ENCODE results near the gene GRB10. TPM values are rescaled to one million over a fixed set of nuclear protein-coding genes. Genes with fewer than 3 reads are reported as not detected.

The GRB10 gene
- total RNA-seq, 1 experiment from 2014 or later, result 68.2 TPM

GRCh38 chr7:50785346-50785745 is 2.6 kb upstream of the GRB10 start:
- DNase-seq (ENCODE audit: unreplicated experiment), result no peak
- intact Hi-C loops (cut with micrococcal nuclease), result no loop called here
- peaks cover 10% of the 10 kb centered on the region for H3K4me1 Mint-ChIP-seq (ENCODE audit: insufficient read depth, unreplicated experiment)
- CTCF ChIA-PET, result interaction anchor here (0.6 to 2.6 kb wide), 3 partner anchors 193 to 376 kb away, joined by 3 to 6 read pairs (median 4); no protein-coding TSS in a partner anchor
- no TSS peak for BruUV-seq (replicated peaks)
- H3K4me3 Mint-ChIP-seq (ENCODE audit: unreplicated experiment), result no peak overlapping the region
- POLR2A ChIA-PET, result interaction anchor here (0.7 to 0.9 kb wide), 2 partner anchors 15 to 100 kb away, joined by 3 read pairs; no protein-coding TSS in a partner anchor
- H3K27me3 Mint-ChIP-seq (ENCODE audit: insufficient read depth, unreplicated experiment), result no peaks in the 10 kb centered on the region
- H3K27ac Mint-ChIP-seq (ENCODE audit: low read depth, unreplicated experiment), result no peak overlapping the region
- no peak for TF ChIP-seq CTCF (IDR thresholded peaks at IDR 0.05; ENCODE audit: unreplicated experiment)
- peaks cover 19% of the 10 kb centered on the region for H3K36me3 Mint-ChIP-seq (ENCODE audit: insufficient read depth, unreplicated experiment)
- peaks cover 17% of the 10 kb centered on the region for H3K9me3 Mint-ChIP-seq (ENCODE audit: unreplicated experiment)

DNA sequence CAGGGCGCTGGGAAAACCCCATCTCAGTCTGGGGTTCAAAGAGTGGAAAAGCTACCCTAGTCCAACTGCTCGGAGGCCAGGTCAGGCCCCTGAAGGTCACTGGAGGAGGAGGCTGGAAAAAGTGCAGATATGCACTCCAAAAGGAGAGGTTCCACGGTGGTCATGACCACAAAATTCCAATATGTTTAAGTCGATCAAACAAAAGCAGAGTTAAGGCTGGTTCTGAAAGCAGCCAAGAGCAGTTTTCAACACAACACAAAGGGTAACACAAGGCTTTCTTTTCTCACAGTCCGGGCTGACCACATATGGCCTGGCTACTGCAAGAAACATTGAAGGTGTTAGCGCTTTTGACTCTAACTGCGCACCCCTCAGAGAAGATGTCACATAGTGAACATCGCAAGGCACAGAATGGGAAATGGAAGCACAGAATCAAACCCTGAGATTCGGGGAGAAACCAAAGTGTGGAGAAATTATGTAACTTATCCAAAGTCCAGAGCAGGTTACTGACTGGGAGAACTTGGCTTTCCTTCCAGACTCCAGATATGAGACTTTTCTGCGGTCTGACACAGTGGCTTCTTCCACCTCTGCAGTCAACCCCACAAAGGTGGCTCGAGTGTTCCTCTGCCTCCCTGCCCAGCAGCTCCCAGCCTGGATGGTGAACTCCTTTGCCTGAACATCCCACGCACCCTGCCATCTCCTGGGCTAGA is 1.3 kb upstream of the GRB10 start:
- Mint-ChIP-seq H3K9me3 (ENCODE audit: unreplicated experiment) (peaks cover 17% of the 10 kb centered on the region), H3K4me3 (ENCODE audit: unreplicated experiment) (no peak overlapping the region), H3K27me3 (ENCODE audit: insufficient read depth, unreplicated experiment) (no peaks in the 10 kb centered on the region), H3K36me3 (ENCODE audit: insufficient read depth, unreplicated experiment) (peaks cover 18% of the 10 kb centered on the region), H3K4me1 (ENCODE audit: insufficient read depth, unreplicated experiment) (peaks cover 9% of the 10 kb centered on the region), H3K27ac (ENCODE audit: low read depth, unreplicated experiment) (no peak overlapping the region)
- no peak for DNase-seq (ENCODE audit: unreplicated experiment)
- ChIA-PET POLR2A (no interaction called here), CTCF (interaction anchor here (0.5 to 2.6 kb wide), 3 partner anchors 42 to 377 kb away, joined by 3 to 6 read pairs (median 4); no protein-coding TSS in a partner anchor)
- BruUV-seq (replicated peaks), result no TSS peak
- intact Hi-C loops (cut with micrococcal nuclease), result loop anchor here (2.0 kb wide), 1 partner anchor 283 kb away; no protein-coding TSS in a partner anchor
- no peak for TF ChIP-seq CTCF (IDR thresholded peaks at IDR 0.05; ENCODE audit: unreplicated experiment)

DNA sequence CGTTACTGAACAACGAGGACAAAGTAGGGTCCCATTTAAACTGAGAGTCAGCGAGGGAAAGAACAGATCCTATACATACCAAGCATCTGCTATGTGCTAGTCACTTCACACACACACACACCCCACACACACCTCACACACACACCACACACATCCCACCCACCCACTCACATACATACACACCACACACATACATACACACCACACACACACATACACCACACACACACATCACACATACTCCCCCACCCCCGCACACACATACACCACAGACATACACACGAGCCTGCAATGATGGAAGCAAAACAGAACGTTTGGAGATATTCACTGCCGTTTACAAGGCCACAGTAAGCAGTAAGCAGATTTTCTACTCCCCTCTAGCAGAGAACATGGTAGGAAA is 607 bp upstream of the GRB10 start:
- TF ChIP-seq CTCF (IDR thresholded peaks at IDR 0.05; ENCODE audit: unreplicated experiment), result no peak
- peak overlapping the region; percentile 20 for H3K4me3 Mint-ChIP-seq (ENCODE audit: unreplicated experiment)
- peaks cover 17% of the 10 kb centered on the region for H3K9me3 Mint-ChIP-seq (ENCODE audit: unreplicated experiment)
- H3K4me1 Mint-ChIP-seq (ENCODE audit: insufficient read depth, unreplicated experiment), result peaks cover 9% of the 10 kb centered on the region
- no peaks in the 10 kb centered on the region for H3K27me3 Mint-ChIP-seq (ENCODE audit: insufficient read depth, unreplicated experiment)
- no peak overlapping the region for H3K27ac Mint-ChIP-seq (ENCODE audit: low read depth, unreplicated experiment)
- ChIA-PET POLR2A (no interaction called here), CTCF (no interaction called here)
- BruUV-seq (replicated peaks), result no TSS peak
- intact Hi-C loops (cut with micrococcal nuclease), result loop anchor here (2.0 kb wide), 1 partner anchor 283 kb away; no protein-coding TSS in a partner anchor
- H3K36me3 Mint-ChIP-seq (ENCODE audit: insufficient read depth, unreplicated experiment), result peaks cover 15% of the 10 kb centered on the region
- no peak for DNase-seq (ENCODE audit: unreplicated experiment)

DNA sequence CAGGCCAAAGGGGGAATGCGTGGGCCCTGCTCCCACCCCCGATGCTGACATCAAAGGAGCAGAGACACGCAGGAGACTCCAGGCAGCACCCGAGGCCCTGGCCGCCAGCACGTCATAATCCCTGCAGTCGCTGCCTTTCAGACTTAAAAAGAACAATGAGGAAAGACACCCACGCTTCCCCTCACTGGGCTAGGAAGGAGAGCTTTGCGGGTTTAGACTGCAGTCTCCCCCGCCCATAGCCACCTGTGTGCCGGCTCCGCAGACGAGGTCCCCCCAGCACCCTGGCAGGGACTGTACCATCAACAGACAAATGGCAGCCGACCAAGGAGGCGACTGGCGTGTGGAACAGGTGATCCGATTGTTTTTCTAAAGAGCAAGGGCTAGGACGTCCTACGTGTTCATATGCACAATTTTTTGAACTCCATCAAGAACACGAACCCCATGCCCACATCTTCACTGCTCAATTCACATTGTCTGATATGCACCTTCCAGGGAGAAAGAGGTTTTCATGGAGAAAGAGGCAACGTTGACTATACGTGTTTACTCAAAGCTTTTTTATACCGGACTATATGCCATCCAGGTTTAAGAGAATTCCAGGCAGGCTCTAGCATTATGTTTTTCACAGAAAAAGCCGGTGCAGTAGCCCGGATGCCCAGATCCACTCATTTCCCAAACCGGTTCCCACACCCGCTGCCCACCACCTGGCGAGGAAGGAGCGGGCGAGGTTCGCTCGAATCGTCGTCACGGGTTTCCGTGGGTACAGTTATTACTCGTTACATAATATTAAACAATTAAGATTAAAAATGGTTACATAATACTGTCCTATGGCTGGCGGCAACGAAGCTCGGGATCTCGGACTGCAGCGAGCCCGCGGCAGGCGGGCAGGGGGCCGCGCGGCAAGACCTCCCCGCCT is 1.1 kb downstream of the GRB10 start:
- Mint-ChIP-seq H3K4me1 (ENCODE audit: insufficient read depth, unreplicated experiment) (peaks cover 9% of the 10 kb centered on the region), H3K36me3 (ENCODE audit: insufficient read depth, unreplicated experiment) (peaks cover 5% of the 10 kb centered on the region), H3K27me3 (ENCODE audit: insufficient read depth, unreplicated experiment) (no peaks in the 10 kb centered on the region), H3K9me3 (ENCODE audit: unreplicated experiment) (peaks cover 10% of the 10 kb centered on the region), H3K4me3 (ENCODE audit: unreplicated experiment) (no peak overlapping the region), H3K27ac (ENCODE audit: low read depth, unreplicated experiment) (no peak overlapping the region)
- intact Hi-C loops (cut with micrococcal nuclease), result loop anchor here (2.0 kb wide), 1 partner anchor 285 kb away; no protein-coding TSS in a partner anchor
- TF ChIP-seq CTCF (IDR thresholded peaks at IDR 0.05; ENCODE audit: unreplicated experiment), result no peak
- BruUV-seq (replicated peaks), result no TSS peak
- ChIA-PET POLR2A (no interaction called here), CTCF (interaction anchor here (0.6 to 2.2 kb wide), 5 partner anchors 18 to 379 kb away, joined by 3 to 8 read pairs (median 4); no protein-coding TSS in a partner anchor)
- no peak for DNase-seq (ENCODE audit: unreplicated experiment)
